Naive thymus-derived CD8-positive, alpha-beta T cell (primary cell): Measurements from ENCODE around the gene NUDT16L1. TPM values are rescaled to one million over a fixed set of nuclear protein-coding genes. Genes with fewer than 3 reads are reported as not detected.

Source experiments
- ATAC-seq, 2 donors: fragments of 150-1000 bp; cut with Tn5 transposase in 1 of 2; sonication (Bioruptor Pico), chemical (Tn5 transposase) in 1 of 2; 1 replicate in 1 of 2; 2 replicates in 1 of 2; pipeline ENCODE4 v1.10.0; 2021; ENCODE audit warnings: mild to moderate bottlenecking in 2 of 2, moderate library complexity in 2 of 2
- POLR2A ChIA-PET: fragments of 350-600 bp; sonication (Branson Sonifier 250); formaldehyde crosslinking; loops from one replicate; lab custom pipeline; 2021; ENCODE audit warnings: antibody characterized with exemption; lab: Charles Lee
- DNase-seq, 10 donors: peaks; one replicate each; pipeline versions ENCODE4 v3.0.0 to v3.0.0-alpha.2; 2020 to 2022
- H3K27ac Mint-ChIP-seq, 10 donors: one replicate each; pipeline ENCODE4 v1.8.0; 2020 to 2022; ENCODE audit warnings: mild to moderate bottlenecking in 10 of 10, mixed read lengths in 10 of 10, moderate library complexity in 4 of 10, inconsistent platforms in 1 of 10
- H3K27me3 Mint-ChIP-seq, 5 donors: one replicate each; pipeline ENCODE4 v1.8.0; 2021 to 2022; ENCODE audit warnings: mixed read lengths in 5 of 5
- H3K36me3 Mint-ChIP-seq, 3 donors: one replicate each; pipeline ENCODE4 v1.8.0; 2020 to 2022; ENCODE audit warnings: mixed read lengths in 3 of 3, mild to moderate bottlenecking in 2 of 3, inconsistent platforms in 1 of 3
- H3K4me1 Mint-ChIP-seq, 4 donors: one replicate each; pipeline ENCODE4 v1.8.0; 2021 to 2022; ENCODE audit warnings: mixed read lengths in 4 of 4
- H3K4me3 Mint-ChIP-seq, 10 donors: one replicate each; pipeline ENCODE4 v1.8.0; 2020 to 2022; ENCODE audit warnings: mild to moderate bottlenecking in 10 of 10, mixed read lengths in 10 of 10, moderate library complexity in 6 of 10, inconsistent platforms in 1 of 10
- H3K9me3 Mint-ChIP-seq, 9 donors: one replicate each; pipeline ENCODE4 v1.8.0; 2020 to 2022; ENCODE audit warnings: mixed read lengths in 9 of 9, mild to moderate bottlenecking in 3 of 9, inconsistent platforms in 1 of 9, moderate library complexity in 1 of 9
- polyA plus RNA-seq, 3 donors: library from polyadenylated mRNA; unstranded; fragments of 300-500 nt; fragmentation: Illumina TruSeq; gene quantifications; one replicate each; pipeline ENCODE4 v1.2.3, GENCODE V29; 2021
- total RNA-seq, 8 experiments: library from RNA in 2 of 8; stranded (reverse) in 2 of 8; gene quantifications; one replicate each; pipeline ENCODE4 v1.2.3 and lab custom pipeline; 2021 to 2026

NUDT16L1 gene
- total and polyA plus RNA-seq, 5 experiments from 2014 or later = 56.7 to 131 (median 90.0) TPM

DNA sequence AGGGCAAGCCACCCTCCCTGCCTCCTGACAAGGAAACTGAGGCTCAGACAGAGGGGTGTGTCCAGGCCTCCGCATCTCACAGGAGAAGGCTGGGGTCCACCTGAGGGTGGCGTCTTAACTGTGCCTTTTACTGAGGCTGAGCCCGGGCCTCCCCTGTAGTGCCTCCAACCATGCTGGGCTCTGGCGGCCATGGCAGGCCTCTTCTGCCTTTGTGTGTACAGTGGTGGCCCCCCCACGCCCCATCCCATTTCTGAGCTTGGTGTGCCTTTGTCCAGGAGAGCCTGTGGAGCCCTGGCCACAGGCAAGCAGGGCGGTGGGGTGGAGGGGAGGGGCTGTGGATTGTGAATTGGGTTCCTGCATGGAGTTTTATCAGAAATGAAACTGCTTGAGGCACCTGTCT lies 37.6 kb upstream of the NUDT16L1 start:
- Mint-ChIP-seq H3K27me3 (no peaks in the 10 kb centered on the region), H3K36me3 (peaks cover 0 to 44% (median 6%) of the 10 kb centered on the region in 3 donors), H3K4me3 (no peak overlapping the region), H3K9me3 (no peaks in the 10 kb centered on the region), H3K27ac (peak overlapping the region in 1 of 10 donors; percentile 57), H3K4me1 (peaks cover 6 to 31% (median 20%) of the 10 kb centered on the region in 4 donors)
- no peak for DNase-seq
- no peak for ATAC-seq
- POLR2A ChIA-PET = interaction anchor here (0.6 kb wide), 1 partner anchor 44 kb away, joined by 4 read pairs; no protein-coding TSS in a partner anchor

DNA sequence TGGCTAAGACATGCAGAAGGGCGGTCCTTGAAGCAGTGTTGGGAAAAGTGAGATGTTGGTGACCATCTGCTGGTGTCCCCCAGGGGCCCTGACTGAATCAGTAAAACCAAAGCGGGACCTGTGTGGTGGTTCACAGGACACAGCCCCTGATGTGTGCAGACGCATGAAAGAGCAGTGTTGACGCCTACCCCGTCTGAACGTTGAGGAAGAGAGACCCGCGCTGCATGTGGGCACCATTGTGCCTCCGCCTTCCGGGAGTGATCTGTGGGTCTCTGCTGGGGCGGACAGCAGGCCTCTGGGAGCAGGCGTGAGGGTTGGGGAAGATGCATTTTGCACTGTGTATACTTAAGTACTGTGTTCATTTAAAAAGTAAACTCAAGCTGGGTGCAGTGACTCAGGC lies 37.1 kb upstream of the NUDT16L1 start:
- peak overlapping the region in 2 of 10 donors; percentile 57 to 60 for H3K27ac Mint-ChIP-seq
- H3K9me3 Mint-ChIP-seq = no peaks in the 10 kb centered on the region
- no peaks in the 10 kb centered on the region for H3K27me3 Mint-ChIP-seq
- no peak overlapping the region for H3K4me3 Mint-ChIP-seq
- POLR2A ChIA-PET = no interaction called here
- DNase-seq (no peak), ATAC-seq (no peak)
- H3K36me3 Mint-ChIP-seq = peaks cover 0 to 41% (median 6%) of the 10 kb centered on the region in 3 donors
- H3K4me1 Mint-ChIP-seq = peaks cover 5 to 36% (median 23%) of the 10 kb centered on the region in 4 donors

DNA sequence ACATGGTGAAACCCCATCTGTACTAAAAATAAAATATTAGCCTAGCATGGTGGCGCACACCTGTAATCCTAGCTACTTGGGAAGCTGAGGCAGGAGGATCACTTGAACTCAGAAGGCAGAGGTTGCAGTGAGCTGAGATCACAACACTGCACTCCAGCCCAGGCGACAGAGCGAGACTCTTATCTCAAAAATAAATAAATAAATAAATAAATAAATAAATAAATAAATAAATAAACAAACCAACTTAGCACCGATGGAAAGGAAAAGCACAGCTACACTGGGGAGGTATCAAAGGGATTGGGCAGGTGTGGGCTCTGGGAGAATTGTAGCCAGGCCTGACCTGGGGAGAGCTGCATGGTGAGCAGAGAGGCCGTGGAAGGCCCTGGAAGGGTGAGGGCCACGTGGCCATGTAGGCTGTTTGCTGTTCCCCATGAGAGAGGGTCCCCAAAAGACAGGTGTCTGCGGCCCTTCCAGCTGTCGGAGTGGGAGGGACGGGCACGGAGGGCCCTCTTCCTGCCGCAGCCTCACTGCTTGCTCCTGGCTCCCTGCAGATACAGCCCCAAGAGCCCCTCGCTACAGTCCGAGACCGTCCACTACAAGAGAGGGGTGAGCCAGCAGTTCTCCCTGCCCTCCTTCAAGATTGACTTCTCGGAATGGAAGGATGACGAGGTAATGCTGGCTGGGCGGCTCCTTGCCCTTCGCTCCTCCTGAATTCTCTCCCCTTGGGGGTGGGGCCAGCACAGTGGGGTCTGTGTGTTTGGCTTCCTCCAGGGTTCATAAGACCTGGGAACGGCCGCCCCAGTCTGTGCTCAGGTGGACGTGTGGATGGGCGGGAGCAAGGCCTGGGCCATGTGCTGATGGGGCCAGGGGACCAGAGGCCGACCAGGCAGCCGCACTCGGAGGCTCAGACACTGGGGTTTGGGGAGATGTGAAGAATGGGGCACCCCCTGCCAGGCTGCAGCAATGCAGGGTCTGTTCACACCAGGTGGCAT lies 36.4 kb upstream of the NUDT16L1 start:
- ATAC-seq = no peak
- Mint-ChIP-seq H3K27ac (peak overlapping the region in 2 of 10 donors; percentile 40 to 57), H3K27me3 (no peaks in the 10 kb centered on the region)

DNA sequence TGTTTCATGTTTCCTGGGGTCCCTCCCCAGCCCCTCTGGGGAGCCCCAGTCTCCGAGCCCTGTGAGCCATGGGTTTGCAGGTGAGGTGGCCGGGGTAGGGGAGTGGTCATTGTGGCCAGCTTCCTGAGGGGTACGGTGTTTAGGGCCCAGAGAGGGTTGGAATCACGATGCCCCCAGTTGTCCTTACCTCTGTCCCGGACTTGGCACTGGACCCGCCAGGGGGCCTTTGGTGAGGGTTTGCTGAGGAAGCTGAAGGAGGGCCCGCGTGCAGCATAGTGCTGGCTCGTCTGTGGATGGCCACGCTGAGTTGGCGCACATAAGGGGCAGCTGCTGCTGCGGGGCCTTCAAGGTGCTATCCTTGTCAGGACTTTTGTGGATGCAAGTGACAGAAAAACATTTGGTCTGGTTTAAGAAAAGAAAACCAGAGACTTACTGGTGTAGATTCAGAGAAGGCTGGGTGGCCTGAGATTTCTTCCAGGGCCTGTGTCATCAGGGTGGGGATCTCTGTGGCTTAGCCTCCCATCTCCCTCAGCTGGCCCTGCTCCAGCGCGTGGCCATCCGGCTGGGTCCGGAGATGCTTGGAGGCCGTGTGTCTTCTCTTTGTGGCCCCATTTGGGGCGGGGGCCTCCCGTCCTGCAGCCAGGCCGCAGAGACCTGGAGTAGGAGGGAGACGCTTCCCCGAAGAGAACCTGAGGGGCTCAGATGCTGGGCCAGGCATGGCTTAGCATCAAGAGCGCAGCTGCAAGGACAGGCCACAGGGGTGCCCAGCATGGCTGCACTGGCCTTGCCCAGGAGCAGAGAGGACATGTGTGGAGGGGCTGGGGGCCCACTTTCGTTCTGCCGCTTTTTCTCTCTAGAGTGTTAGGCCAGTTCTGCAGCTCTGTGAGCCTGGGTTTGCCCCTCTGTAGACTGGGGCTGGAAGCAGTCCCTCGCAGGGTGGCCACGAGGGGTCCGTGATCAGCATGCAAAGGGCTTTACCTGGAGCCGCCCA lies 33.7 kb upstream of the NUDT16L1 start:
- DNase-seq (no peak), ATAC-seq (no peak)
- H3K4me1 Mint-ChIP-seq = peaks cover 19 to 69% (median 57%) of the 10 kb centered on the region in 4 donors
- H3K27ac Mint-ChIP-seq = peak overlapping the region; percentile 60 to 98 (median 94)
- H3K36me3 Mint-ChIP-seq = peaks cover 0 to 16% (median 5%) of the 10 kb centered on the region in 3 donors
- H3K27me3 Mint-ChIP-seq = no peaks in the 10 kb centered on the region
- POLR2A ChIA-PET = interaction anchor here (1.0 to 2.5 kb wide), 7 partner anchors 17 to 74 kb away, joined by 3 to 17 read pairs (median 7); partner anchors contain the start of genes ANKS3, DNAAF8 and NUDT16L1
- H3K4me3 Mint-ChIP-seq = peak overlapping the region in 8 of 10 donors; percentile 28 to 71 (median 50)
- no peaks in the 10 kb centered on the region for H3K9me3 Mint-ChIP-seq

More for the DNA sequence above, 36.4 kb upstream of the NUDT16L1 start:
- Mint-ChIP-seq H3K36me3 (peaks cover 0 to 34% (median 6%) of the 10 kb centered on the region in 3 donors), H3K4me1 (peaks cover 5 to 43% (median 31%) of the 10 kb centered on the region in 4 donors), H3K4me3 (no peak overlapping the region), H3K9me3 (no peaks in the 10 kb centered on the region)
- DNase-seq = no peak
- POLR2A ChIA-PET = interaction anchor here (0.7 kb wide), 1 partner anchor 67 kb away, joined by 7 read pairs; no protein-coding TSS in a partner anchor

DNA sequence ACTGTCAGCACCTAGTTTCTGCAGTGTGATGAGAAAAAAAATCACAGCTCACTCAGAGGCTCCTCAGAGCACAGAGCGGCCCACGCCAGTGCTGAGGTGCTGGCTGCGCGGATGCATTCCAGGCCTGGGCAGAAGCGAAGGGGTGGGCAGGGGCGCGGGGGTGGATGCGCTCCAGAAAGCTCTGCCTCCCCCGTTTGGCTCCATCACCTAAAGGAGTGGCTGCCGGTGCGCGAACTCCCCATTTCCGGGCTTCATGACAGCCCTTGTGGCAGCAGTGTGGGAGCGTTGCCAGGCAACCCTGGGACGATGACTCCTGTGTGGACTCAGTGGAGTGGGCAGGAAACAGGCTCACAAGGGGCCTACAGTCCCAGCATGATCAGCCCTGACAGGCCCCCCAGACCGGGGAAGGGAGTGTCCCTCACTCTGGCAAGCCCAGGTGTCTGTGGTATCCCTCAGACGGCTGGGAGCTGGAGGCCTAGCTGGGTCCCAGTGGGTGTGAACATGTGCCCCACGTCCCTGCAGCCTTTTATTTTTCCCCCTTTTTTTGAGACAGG lies 32.8 kb upstream of the NUDT16L1 start:
- Mint-ChIP-seq H3K4me3 (peak overlapping the region; percentile 36 to 73 (median 59)), H3K9me3 (no peaks in the 10 kb centered on the region), H3K4me1 (peaks cover 21 to 77% (median 63%) of the 10 kb centered on the region in 4 donors), H3K27ac (peak overlapping the region; percentile 79 to 98 (median 94)), H3K36me3 (peaks cover 0 to 14% (median 3%) of the 10 kb centered on the region in 3 donors), H3K27me3 (no peaks in the 10 kb centered on the region)
- ATAC-seq (peak; percentile 49 to 67), DNase-seq (peak in 9 of 10 donors; percentile 57 to 86 (median 76))
- POLR2A ChIA-PET = interaction anchor here (0.5 to 2.5 kb wide), 10 partner anchors 10 to 74 kb away, joined by 3 to 17 read pairs (median 4); partner anchors contain the start of genes ANKS3, DNAAF8, MGRN1 and NUDT16L1

DNA sequence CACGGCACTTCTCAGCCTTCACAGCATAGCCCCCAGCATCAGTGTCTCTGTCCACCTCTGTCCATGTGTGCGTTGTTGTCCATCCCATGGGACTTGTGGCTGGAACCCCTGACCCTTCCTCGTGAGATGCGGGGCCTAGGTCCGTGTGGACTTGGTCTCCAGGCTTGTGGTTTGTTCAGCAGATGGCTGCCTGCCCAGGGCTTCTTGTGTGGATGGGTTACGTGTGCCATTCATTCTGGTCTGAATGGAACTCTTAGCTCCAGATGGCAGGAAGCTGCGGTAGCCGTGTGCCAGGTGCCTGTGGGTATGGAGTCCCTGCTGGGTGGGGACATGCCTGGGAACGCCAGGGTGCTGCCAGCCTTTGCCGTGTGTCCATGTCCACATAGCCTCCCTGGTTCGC lies 31.7 kb upstream of the NUDT16L1 start:
- peaks cover 0 to 13% (median 0%) of the 10 kb centered on the region in 3 donors for H3K36me3 Mint-ChIP-seq
- H3K9me3 Mint-ChIP-seq = no peaks in the 10 kb centered on the region
- peak overlapping the region in 8 of 10 donors; percentile 12 to 80 (median 30) for H3K4me3 Mint-ChIP-seq
- H3K27me3 Mint-ChIP-seq = no peaks in the 10 kb centered on the region
- DNase-seq (no peak), ATAC-seq (no peak)
- POLR2A ChIA-PET = interaction anchor here (0.5 to 2.5 kb wide), 10 partner anchors 10 to 189 kb away, joined by 3 to 17 read pairs (median 4); partner anchors contain the start of genes MGRN1 and NUDT16L1
- H3K27ac Mint-ChIP-seq = peak overlapping the region; percentile 77 to 98 (median 94)
- H3K4me1 Mint-ChIP-seq = peaks cover 21 to 85% (median 68%) of the 10 kb centered on the region in 4 donors

DNA sequence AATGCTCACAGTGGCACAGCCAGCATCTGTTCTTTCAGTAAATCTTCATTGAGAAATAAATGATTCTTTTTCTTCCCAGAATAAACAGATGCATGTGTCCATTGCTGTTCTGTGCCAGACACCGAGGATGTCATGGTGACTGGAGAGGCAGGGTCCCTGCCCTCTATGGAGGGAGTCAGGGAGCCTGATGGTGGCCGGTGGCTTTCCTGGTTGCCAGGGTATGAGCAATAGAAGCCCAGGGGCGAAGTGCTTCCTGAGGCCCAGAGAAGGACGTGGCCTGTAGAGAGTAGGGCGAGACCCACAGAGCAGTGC lies 29.9 kb upstream of the NUDT16L1 start:
- DNase-seq (no peak), ATAC-seq (no peak)
- no peaks in the 10 kb centered on the region for H3K27me3 Mint-ChIP-seq
- H3K27ac Mint-ChIP-seq = peak overlapping the region; percentile 90 to 99 (median 97)
- peaks cover 0 to 9% (median 0%) of the 10 kb centered on the region in 3 donors for H3K36me3 Mint-ChIP-seq
- POLR2A ChIA-PET = interaction anchor here (0.5 to 1.4 kb wide), 6 partner anchors 10 to 77 kb away, joined by 3 to 5 read pairs (median 4); no protein-coding TSS in a partner anchor
- H3K4me1 Mint-ChIP-seq = peaks cover 21 to 88% (median 68%) of the 10 kb centered on the region in 4 donors
- peak overlapping the region; percentile 50 to 87 (median 79) for H3K4me3 Mint-ChIP-seq
- H3K9me3 Mint-ChIP-seq = no peaks in the 10 kb centered on the region

DNA sequence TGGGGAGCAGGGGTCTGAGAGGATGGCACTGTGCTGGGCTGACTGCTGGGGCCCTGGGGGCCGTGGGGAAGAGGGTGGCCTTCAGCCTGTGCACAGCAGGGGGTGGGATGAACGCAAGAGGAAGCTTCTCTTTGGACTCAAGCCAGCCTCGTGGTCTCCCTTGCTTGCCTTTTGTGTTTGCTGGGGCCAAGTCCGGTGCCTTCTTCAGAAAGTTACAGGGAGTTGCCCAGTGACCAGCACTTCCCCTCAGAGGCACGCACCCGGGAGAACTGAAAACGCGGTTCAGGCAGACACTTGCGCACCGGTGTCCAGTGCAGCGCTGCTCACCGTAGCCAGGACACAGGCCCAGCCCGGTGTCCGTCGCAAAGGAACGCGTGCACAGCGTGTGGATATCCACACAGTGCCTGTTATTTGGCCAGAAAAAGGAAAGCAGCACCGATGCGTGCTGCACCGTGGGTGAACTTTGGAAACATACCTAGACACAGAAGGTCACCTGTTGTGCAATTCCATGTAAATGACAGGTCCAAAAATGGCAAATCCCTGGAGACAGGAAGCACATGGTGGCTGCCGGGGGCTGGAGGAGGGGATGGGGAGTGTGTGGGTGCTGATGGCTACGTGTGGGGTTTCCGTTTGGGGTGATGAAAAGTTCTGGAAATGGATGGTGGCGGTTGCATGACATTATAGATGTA lies 29.4 kb upstream of the NUDT16L1 start:
- peaks cover 21 to 83% (median 65%) of the 10 kb centered on the region in 4 donors for H3K4me1 Mint-ChIP-seq
- no peaks in the 10 kb centered on the region for H3K9me3 Mint-ChIP-seq
- no peak for DNase-seq
- H3K4me3 Mint-ChIP-seq = peak overlapping the region; percentile 65 to 87 (median 79)
- peaks cover 0 to 7% (median 0%) of the 10 kb centered on the region in 3 donors for H3K36me3 Mint-ChIP-seq
- no peaks in the 10 kb centered on the region for H3K27me3 Mint-ChIP-seq
- POLR2A ChIA-PET = interaction anchor here (0.5 to 3.1 kb wide), 16 partner anchors 10 to 77 kb away, joined by 3 to 15 read pairs (median 4); partner anchors contain the start of genes NUDT16L1 and UBALD1
- H3K27ac Mint-ChIP-seq = peak overlapping the region; percentile 90 to 99 (median 97)
- ATAC-seq = peak; percentile 2 to 13

DNA sequence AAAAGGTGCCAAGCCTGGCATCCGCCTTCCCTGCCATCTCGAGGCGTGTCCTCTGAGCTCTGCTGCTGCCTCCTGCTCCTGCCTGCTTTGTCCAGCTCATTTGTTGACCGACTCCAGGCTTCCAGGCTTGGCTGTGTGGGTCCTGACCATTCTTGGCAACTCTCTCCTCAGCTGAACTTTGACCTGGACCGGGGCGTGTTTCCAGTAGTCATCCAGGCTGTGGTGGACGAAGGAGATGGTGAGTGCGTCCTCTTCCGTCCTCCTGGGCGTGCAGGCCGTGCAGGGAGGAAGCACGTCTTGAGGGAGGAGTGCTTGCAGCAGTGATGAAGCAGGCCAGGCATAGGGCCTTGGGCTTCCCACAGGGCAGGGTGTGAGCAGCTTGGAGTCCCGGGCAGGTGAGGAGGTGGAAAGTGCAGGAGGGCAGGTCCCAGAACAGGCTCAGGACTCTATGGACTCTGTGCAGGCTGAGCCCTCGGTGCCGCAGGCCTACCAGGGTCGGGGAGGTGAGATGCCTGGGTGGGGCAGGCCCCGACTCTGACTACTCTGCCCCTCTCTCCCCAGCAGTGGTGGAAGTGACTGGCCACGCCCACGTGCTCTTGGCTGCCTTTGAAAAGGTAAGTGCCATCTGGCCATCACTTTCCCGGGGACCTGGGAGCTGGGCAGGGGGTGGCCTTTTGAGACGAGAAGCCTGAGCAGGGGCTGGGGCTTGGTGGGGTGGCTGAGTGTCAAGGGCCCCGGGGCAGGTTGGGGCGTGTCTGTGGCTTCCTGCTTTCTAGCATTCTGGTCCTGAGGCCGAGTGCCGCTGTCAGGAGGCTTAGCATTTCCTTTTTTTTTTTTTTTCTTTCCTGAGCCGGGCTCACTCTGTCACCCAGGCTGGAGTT lies 28.6 kb upstream of the NUDT16L1 start:
- DNase-seq (peak; percentile 41 to 77 (median 54)), ATAC-seq (peak; percentile 67 to 71)
- peaks cover 19 to 75% (median 58%) of the 10 kb centered on the region in 4 donors for H3K4me1 Mint-ChIP-seq
- POLR2A ChIA-PET = interaction anchor here (0.6 to 3.1 kb wide), 14 partner anchors 12 to 135 kb away, joined by 3 to 15 read pairs (median 4); partner anchors contain the start of genes ANKS3, DNAAF8, NUDT16L1 and UBALD1
- H3K4me3 Mint-ChIP-seq = peak overlapping the region; percentile 65 to 87 (median 79)
- H3K27ac Mint-ChIP-seq = peak overlapping the region; percentile 90 to 99 (median 97)
- no peaks in the 10 kb centered on the region for H3K9me3 Mint-ChIP-seq
- no peaks in the 10 kb centered on the region for H3K27me3 Mint-ChIP-seq
- peaks cover 0 to 12% (median 0%) of the 10 kb centered on the region in 3 donors for H3K36me3 Mint-ChIP-seq
